ENCODE data around the gene DGKE. TPM values are rescaled to one million over a fixed set of nuclear protein-coding genes. Genes with fewer than 3 reads are reported as not detected.

The DGKE gene
- total RNA-seq, 2 experiments from 2014 or later: 20.0 to 22.3 TPM

DNA sequence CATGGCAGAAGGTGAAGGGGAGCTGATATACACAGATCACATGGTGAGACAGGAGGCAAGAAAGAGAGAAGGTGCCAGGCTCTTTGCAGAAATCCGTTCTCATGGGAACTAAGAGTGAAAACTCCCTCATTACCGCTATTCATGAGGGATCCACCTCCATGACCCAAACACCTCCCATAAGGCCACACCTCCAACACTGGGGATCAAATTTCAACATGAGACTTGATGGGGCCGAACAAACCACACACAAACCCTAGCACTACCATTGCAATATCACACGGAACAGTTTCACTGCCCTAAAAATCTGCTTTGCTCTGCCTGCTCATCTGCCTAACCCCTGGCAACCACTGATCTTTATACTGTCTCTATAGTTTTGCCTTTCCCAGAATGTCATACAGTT lies 35.0 kb upstream of the DGKE start:
- Mint-ChIP-seq H3K9me3 (no peaks in the 10 kb centered on the region), H3K36me3 (ENCODE audit: low read depth) (peaks cover 34% of the 10 kb centered on the region), H3K27me3 (no peaks in the 10 kb centered on the region), H3K4me1 (ENCODE audit: low read depth) (no peaks in the 10 kb centered on the region), H3K4me3 (no peak overlapping the region), H3K27ac (no peak overlapping the region)
- Histone ChIP-seq H3K4me3 (ENCODE audit: low read length) (no peak overlapping the region), H3K27ac (ENCODE audit: low read depth in 1 of 2, low read length in 2 of 2) (no peak overlapping the region), H3K4me1 (ENCODE audit: insufficient read depth, low read length) (no peaks in the 10 kb centered on the region), H3K36me3 (ENCODE audit: insufficient read depth, low read length) (no peaks in the 10 kb centered on the region), H3K27me3 (ENCODE audit: control insufficient read depth in 1 of 2, insufficient read depth in 2 of 2, low read length in 2 of 2) (no peaks in the 10 kb centered on the region), H3K9me3 (ENCODE audit: control insufficient read depth in 1 of 2, insufficient read depth in 1 of 2, low read length in 2 of 2) (no peaks in the 10 kb centered on the region)
- intact Hi-C loops (cut with DNase I, micrococcal nuclease): no loop called here
- POLR2A ChIA-PET: no interaction called here
- TF ChIP-seq, protein P1, sequence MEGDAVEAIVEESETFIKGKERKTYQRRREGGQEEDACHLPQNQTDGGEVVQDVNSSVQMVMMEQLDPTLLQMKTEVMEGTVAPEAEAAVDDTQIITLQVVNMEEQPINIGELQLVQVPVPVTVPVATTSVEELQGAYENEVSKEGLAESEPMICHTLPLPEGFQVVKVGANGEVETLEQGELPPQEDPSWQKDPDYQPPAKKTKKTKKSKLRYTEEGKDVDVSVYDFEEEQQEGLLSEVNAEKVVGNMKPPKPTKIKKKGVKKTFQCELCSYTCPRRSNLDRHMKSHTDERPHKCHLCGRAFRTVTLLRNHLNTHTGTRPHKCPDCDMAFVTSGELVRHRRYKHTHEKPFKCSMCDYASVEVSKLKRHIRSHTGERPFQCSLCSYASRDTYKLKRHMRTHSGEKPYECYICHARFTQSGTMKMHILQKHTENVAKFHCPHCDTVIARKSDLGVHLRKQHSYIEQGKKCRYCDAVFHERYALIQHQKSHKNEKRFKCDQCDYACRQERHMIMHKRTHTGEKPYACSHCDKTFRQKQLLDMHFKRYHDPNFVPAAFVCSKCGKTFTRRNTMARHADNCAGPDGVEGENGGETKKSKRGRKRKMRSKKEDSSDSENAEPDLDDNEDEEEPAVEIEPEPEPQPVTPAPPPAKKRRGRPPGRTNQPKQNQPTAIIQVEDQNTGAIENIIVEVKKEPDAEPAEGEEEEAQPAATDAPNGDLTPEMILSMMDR (IDR thresholded peaks at IDR 0.05): no peak
- CTCF ChIA-PET: no interaction called here
- no peak for ATAC-seq (ENCODE audit: poor library complexity)
- DNase-seq: no peak

DNA sequence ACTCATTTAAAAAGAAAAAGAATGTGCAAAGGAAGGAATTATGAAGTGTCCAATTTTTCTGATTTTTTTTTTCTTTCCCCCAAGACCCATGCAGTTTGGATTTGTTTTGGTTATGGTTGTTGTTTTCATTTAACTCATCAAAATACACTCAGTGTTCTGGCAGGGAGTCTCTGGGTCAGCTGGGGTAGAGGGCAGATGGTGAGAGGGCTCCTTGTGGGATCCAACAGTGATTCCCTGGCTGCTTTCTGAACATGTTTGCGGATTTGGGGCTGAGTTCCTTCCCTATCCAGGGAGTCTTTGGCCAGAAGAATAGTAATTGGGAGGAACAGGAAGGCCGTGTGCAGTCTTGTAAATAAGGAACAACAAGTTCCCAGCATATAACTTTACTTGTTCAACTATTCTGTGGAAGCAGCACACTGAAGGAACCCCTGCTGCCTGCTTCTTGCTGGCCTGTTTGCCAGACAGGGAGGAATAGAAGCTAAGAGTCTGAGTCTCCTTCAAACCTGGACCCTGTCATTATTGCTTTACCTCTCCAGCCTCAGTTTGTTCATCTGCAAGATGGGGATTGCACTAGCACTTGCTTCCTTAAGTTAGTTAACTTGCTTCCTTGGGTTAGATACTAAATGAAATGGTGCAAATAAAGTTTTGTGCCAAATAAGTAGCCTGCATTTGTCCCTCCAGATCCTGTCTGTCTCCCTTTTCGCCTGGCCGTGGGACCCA lies 32.3 kb upstream of the DGKE start:
- Histone ChIP-seq H3K27ac (ENCODE audit: low read depth in 1 of 2, low read length in 2 of 2) (no peak overlapping the region), H3K4me1 (ENCODE audit: insufficient read depth, low read length) (no peaks in the 10 kb centered on the region), H3K9me3 (ENCODE audit: control insufficient read depth in 1 of 2, insufficient read depth in 1 of 2, low read length in 2 of 2) (no peaks in the 10 kb centered on the region), H3K4me3 (ENCODE audit: low read length) (no peak overlapping the region), H3K27me3 (ENCODE audit: control insufficient read depth in 1 of 2, insufficient read depth in 2 of 2, low read length in 2 of 2) (no peaks in the 10 kb centered on the region), H3K36me3 (ENCODE audit: insufficient read depth, low read length) (no peaks in the 10 kb centered on the region)
- intact Hi-C loops (cut with DNase I, micrococcal nuclease): no loop called here
- ATAC-seq (ENCODE audit: poor library complexity): no peak
- no peaks in the 10 kb centered on the region for H3K4me1 Mint-ChIP-seq (ENCODE audit: low read depth)
- peaks cover 23% of the 10 kb centered on the region for H3K36me3 Mint-ChIP-seq (ENCODE audit: low read depth)
- no peaks in the 10 kb centered on the region for H3K9me3 Mint-ChIP-seq
- POLR2A ChIA-PET: no interaction called here
- TF ChIP-seq, protein P1 (IDR thresholded peaks at IDR 0.05): no peak
- no peak for DNase-seq
- no peak overlapping the region for H3K4me3 Mint-ChIP-seq
- no peaks in the 10 kb centered on the region for H3K27me3 Mint-ChIP-seq
- CTCF ChIA-PET: no interaction called here
- no peak overlapping the region for H3K27ac Mint-ChIP-seq

DNA sequence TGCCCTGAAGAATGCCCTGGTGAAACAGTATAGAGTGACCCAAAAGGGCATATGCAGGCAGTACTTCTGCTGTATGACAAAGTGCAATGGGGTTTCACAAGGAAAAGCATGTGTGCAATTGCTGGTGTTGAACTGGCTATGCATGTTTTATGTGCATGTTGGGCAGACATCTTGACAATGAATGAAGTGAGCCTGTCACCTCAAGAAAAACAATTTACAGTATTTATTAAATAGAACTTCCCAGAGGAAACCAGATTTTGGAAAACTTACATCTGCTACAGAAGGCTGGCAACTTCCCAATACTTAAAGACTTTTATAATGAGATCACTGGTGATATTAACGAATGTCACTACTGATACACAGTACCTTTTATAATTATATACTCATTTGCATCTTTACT lies 30.9 kb upstream of the DGKE start:
- H3K4me3 ChIP-seq (ENCODE audit: low read length): no peak overlapping the region
- intact Hi-C loops (cut with DNase I, micrococcal nuclease): no loop called here
- no peak for ATAC-seq (ENCODE audit: poor library complexity)
- Mint-ChIP-seq H3K27me3 (no peaks in the 10 kb centered on the region), H3K4me1 (ENCODE audit: low read depth) (no peaks in the 10 kb centered on the region), H3K4me3 (no peak overlapping the region), H3K9me3 (no peaks in the 10 kb centered on the region), H3K36me3 (ENCODE audit: low read depth) (peaks cover 28% of the 10 kb centered on the region), H3K27ac (no peak overlapping the region)
- H3K27ac ChIP-seq (ENCODE audit: low read depth in 1 of 2, low read length in 2 of 2): no peak overlapping the region
- H3K4me1 ChIP-seq (ENCODE audit: insufficient read depth, low read length): no peaks in the 10 kb centered on the region
- TF ChIP-seq, protein P1 (IDR thresholded peaks at IDR 0.05): no peak
- H3K9me3 ChIP-seq (ENCODE audit: control insufficient read depth in 1 of 2, insufficient read depth in 1 of 2, low read length in 2 of 2): no peaks in the 10 kb centered on the region
- ChIA-PET CTCF (no interaction called here), POLR2A (no interaction called here)
- H3K36me3 ChIP-seq (ENCODE audit: insufficient read depth, low read length): no peaks in the 10 kb centered on the region
- no peaks in the 10 kb centered on the region for H3K27me3 ChIP-seq (ENCODE audit: control insufficient read depth in 1 of 2, insufficient read depth in 2 of 2, low read length in 2 of 2)
- DNase-seq: no peak
